Measurements from ENCODE around the gene SPECC1. TPM values are rescaled to one million over a fixed set of nuclear protein-coding genes. Genes with fewer than 3 reads are reported as not detected.

The SPECC1 gene
- total and polyA plus RNA-seq, 7 donors = 10.9 to 98.3 (median 43.5) TPM

DNA sequence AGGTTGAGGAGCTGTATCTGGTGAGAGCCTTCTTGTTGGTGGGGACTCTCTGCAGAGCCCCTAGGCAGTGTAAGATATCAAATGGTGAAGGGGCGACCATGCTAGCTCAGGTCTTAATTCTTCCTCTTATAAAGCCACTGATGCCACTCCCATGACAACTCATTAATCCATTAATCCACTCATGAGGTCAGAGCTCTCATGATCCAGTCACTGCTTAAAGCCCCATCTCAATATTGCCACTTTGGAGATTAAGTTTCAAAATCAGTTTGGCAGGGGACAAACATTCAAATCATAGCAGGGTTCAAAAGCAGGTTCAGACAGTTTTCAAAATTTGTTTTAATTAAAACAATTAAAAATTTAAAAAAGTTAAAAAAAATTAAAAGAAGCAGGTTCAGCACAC, 13.1 kb upstream of the SPECC1 start:
- no peak overlapping the region for H3K4me3 ChIP-seq
- H3K27ac ChIP-seq = no peak overlapping the region
- intact Hi-C loops (cut with DNase I) = no loop called here
- H3K4me1 ChIP-seq = peaks cover 0 to 5% (median 0%) of the 10 kb centered on the region in 4 donors
- no peaks in the 10 kb centered on the region for H3K36me3 ChIP-seq
- no peaks in the 10 kb centered on the region for H3K9me3 ChIP-seq
- no peak for DNase-seq
- no peaks in the 10 kb centered on the region for H3K27me3 ChIP-seq
- WGBS, 2 donors = 79 to 91% methylated on average over 1 of the region's 1 CpG
- TF ChIP-seq POLR2AphosphoS5 (IDR thresholded peaks at IDR 0.05) (no peak), POLR2A (IDR thresholded peaks at IDR 0.05) (no peak), EP300 (IDR thresholded peaks at IDR 0.05) (no peak)
- TF ChIP-seq, protein P1, sequence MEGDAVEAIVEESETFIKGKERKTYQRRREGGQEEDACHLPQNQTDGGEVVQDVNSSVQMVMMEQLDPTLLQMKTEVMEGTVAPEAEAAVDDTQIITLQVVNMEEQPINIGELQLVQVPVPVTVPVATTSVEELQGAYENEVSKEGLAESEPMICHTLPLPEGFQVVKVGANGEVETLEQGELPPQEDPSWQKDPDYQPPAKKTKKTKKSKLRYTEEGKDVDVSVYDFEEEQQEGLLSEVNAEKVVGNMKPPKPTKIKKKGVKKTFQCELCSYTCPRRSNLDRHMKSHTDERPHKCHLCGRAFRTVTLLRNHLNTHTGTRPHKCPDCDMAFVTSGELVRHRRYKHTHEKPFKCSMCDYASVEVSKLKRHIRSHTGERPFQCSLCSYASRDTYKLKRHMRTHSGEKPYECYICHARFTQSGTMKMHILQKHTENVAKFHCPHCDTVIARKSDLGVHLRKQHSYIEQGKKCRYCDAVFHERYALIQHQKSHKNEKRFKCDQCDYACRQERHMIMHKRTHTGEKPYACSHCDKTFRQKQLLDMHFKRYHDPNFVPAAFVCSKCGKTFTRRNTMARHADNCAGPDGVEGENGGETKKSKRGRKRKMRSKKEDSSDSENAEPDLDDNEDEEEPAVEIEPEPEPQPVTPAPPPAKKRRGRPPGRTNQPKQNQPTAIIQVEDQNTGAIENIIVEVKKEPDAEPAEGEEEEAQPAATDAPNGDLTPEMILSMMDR (IDR thresholded peaks at IDR 0.05) = no peak

DNA sequence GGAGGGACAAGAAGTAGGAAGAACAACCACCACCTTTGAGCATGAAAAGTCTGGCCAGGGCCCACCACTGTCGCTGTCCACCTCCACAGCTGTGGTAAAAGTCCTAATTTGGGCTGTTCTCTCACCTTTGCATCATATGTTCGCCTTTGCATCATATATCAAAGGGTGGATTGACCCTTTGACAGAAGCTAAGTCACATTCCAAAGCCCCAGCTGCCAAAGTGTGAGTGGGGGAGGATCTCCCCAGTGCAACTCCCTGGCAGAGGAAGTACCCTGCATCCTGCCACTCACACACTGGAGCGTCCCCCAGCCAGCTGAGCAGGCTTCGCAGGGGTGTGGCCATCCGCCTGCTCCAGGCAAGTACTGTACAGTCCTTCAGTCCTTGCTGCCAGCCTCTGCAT, 12.7 kb upstream of the SPECC1 start:
- no peaks in the 10 kb centered on the region for H3K36me3 ChIP-seq
- H3K27me3 ChIP-seq = peaks cover 0 to 2% (median 0%) of the 10 kb centered on the region in 3 donors
- H3K4me1 ChIP-seq = peaks cover 0 to 5% (median 0%) of the 10 kb centered on the region in 4 donors
- no peak for DNase-seq
- WGBS, 2 donors = 26 to 39% methylated on average over 5 of the region's 5 CpGs
- intact Hi-C loops (cut with DNase I) = no loop called here
- no peak for TF ChIP-seq POLR2A (IDR thresholded peaks at IDR 0.05)
- TF ChIP-seq POLR2AphosphoS5 (IDR thresholded peaks at IDR 0.05) = no peak
- no peak for TF ChIP-seq EP300 (IDR thresholded peaks at IDR 0.05)
- TF ChIP-seq, protein P1 (IDR thresholded peaks at IDR 0.05) = no peak
- no peaks in the 10 kb centered on the region for H3K9me3 ChIP-seq
- no peak overlapping the region for H3K4me3 ChIP-seq
- no peak overlapping the region for H3K27ac ChIP-seq

DNA sequence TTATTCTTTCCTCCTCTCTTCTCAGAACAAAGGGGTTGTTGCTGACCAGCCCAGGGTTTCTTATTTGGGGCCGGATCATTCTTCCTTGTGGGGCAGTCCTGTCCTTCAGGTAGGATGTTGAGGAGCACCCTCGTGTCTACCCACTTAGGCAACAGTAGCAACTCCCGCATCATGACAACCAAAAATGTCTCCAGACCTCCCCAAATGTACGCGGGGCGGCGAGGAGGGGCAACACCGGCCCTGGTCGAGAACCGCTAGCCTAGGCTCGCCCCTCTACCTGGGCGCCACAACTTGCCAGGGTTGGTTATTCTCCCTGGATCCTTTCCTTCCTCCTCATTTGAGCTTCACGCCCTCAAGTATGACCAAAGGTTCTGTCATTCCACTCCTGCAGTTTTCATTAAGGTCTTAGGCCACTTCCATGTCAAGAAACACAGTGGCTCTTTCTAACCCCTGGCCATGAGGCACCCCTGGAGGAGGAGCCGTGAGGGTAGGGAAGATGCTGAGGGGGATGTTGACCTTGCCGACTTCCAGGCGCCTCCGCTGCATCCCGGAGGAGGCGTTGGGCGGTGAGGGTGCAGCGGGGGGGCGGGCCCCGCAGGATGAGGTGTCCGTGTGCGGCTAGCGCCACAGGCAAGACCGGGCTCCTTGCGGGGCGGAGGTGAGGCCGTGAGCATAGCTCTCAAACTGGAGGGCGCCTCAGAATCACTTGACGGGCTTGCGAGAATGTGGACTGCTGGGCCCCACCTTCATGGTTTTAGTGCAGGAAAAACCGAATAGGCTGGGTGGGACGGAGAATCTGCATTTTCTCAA, 712 bp upstream of the SPECC1 start:
- TF ChIP-seq POLR2A (IDR thresholded peaks at IDR 0.05) (no peak), POLR2AphosphoS5 (IDR thresholded peaks at IDR 0.05) (no peak), EP300 (IDR thresholded peaks at IDR 0.05) (no peak)
- TF ChIP-seq, protein P1 (IDR thresholded peaks at IDR 0.05) = no peak
- no peak for DNase-seq
- WGBS, 2 donors = 26 to 29% methylated on average over 35 of the region's 35 CpGs
- Histone ChIP-seq H3K27ac (peak overlapping the region in 3 of 4 donors; percentile 36 to 82 (median 61)), H3K36me3 (no peaks in the 10 kb centered on the region), H3K9me3 (no peaks in the 10 kb centered on the region), H3K27me3 (peaks cover 0 to 42% (median 25%) of the 10 kb centered on the region in 3 donors), H3K4me1 (peaks cover 0 to 14% (median 10%) of the 10 kb centered on the region in 4 donors), H3K4me3 (peak overlapping the region; percentile 43 to 64 (median 56))
- intact Hi-C loops (cut with DNase I) = no loop called here

DNA sequence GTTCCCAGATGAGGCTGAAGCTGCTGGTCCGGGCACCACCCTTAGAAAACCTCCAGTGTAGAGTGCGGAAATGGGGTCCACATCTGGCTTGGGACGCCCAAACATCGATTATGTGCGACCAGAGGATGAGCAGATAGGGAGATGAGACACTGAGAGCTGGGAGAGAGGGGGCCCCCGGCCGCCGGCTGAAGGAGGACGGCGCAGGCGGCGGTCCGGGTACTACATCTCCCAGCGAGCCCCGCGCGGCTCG, 182 bp upstream of the SPECC1 start:
- TF ChIP-seq, protein P1 (IDR thresholded peaks at IDR 0.05) = peak in 3 of 4 experiments; percentile 73 to 79 (median 75)
- TF ChIP-seq EP300 (IDR thresholded peaks at IDR 0.05) (no peak), POLR2AphosphoS5 (IDR thresholded peaks at IDR 0.05) (no peak)
- H3K27me3 ChIP-seq = peaks cover 0 to 45% (median 25%) of the 10 kb centered on the region in 3 donors
- peak overlapping the region; percentile 43 to 64 (median 56) for H3K4me3 ChIP-seq
- no peak for DNase-seq
- peaks cover 0 to 14% (median 10%) of the 10 kb centered on the region in 4 donors for H3K4me1 ChIP-seq
- H3K36me3 ChIP-seq = no peaks in the 10 kb centered on the region
- WGBS, 2 donors = 0% methylated on average over 18 of the region's 18 CpGs
- intact Hi-C loops (cut with DNase I) = no loop called here
- H3K9me3 ChIP-seq = no peaks in the 10 kb centered on the region
- peak overlapping the region in 3 of 4 donors; percentile 36 to 82 (median 61) for H3K27ac ChIP-seq

Data from sigmoid colon (tissue), 7 donors.